ENCODE measurements around the gene GPR55.

The GPR55 gene

DNA sequence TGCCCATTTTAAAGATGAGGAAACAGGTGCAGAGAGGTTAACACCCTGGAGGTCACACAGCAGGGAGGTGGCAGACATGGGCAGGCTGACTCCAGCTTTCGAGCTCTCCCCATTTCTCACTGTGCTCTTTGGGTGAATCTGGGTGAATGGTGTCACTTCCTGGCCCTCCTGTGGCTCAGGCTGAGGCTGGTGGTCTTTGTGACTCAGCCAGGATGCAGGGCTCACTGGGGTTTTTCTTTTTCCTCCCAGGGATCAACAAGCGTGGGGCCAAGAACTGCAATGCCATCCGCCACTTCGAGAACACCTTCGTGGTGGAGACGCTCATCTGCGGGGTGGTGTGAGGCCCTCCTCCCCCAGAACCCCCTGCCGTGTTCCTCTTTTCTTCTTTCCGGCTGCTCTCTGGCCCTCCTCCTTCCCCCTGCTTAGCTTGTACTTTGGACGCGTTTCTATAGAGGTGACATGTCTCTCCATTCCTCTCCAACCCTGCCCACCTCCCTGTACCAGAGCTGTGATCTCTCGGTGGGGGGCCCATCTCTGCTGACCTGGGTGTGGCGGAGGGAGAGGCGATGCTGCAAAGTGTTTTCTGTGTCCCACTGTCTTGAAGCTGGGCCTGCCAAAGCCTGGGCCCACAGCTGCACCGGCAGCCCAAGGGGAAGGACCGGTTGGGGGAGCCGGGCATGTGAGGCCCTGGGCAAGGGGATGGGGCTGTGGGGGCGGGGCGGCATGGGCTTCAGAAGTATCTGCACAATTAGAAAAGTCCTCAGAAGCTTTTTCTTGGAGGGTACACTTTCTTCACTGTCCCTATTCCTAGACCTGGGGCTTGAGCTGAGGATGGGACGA is 47.1 kb downstream of the GPR55 start:
- peak in 14 of 42 donors; percentile 5 to 38 (median 14) for DNase-seq

GRCh38 chr2:230877116-230877758 is 47.8 kb downstream of the GPR55 start:
- intact Hi-C loops (cut with DNase I): no loop called here
- DNase-seq: peak in 12 of 42 donors; percentile 1 to 30 (median 10)

More for the DNA sequence above, 47.1 kb downstream of the GPR55 start:
- intact Hi-C loops (cut with DNase I): no loop called here

DNA sequence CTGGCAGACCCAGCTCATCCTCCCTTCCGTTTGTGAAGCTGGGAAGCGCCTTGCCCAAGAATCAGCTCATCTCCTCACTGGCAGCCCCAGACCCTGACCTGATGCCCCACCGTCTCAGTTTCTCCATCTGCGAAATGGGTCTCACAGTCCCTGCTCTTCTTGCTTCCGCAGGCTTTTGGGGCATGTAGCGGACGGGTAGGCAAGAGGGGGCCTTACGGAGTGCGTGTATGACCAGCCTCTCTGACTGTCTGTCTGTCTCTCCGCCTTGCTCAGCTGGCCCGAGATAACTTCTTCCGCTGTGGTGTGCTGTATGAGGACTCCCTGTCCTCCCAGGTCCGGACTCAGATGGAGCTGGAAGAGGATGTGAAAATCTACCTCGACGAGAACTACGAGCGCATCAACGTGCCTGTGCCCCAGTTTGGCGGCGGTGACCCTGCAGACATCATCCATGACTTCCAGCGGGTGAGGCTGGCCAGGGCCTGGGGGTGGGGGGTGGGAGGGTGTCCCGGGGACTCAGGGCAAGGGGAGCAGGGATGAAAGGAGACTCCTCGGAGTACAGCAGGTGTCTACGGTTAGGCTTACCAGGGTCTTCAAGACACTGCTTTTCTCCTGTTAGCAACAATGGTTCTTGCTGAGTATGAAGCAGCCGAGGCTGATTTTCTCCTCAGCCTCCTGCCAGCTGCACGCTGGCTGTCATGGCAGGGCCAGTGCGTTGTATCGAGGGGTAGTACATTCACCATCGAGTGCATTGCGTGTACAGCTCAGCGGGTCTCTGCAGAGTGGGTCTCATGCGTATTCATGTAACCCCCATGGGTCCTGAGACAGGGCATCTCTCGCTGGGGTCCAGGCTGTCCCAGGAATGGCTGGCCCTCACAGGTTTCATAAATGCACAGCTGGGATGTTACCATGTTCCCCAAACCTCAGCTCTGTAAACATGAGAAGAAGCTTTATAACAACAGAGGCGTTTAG is 49.4 kb downstream of the GPR55 start:
- intact Hi-C loops (cut with DNase I): no loop called here
- DNase-seq: peak in 6 of 42 donors; percentile 1 to 27 (median 6)

GRCh38 chr2:230874876-230875275 is 50.2 kb downstream of the GPR55 start:
- DNase-seq: peak in 4 of 42 donors; percentile 4 to 25 (median 18)
- intact Hi-C loops (cut with DNase I): no loop called here

- intact Hi-C loops (cut with DNase I): no loop called here
- DNase-seq: peak in 8 of 42 donors; percentile 2 to 34 (median 16)
Measured at GRCh38 chr2:230874456-230874855, 50.6 kb downstream of the GPR55 start.

DNA sequence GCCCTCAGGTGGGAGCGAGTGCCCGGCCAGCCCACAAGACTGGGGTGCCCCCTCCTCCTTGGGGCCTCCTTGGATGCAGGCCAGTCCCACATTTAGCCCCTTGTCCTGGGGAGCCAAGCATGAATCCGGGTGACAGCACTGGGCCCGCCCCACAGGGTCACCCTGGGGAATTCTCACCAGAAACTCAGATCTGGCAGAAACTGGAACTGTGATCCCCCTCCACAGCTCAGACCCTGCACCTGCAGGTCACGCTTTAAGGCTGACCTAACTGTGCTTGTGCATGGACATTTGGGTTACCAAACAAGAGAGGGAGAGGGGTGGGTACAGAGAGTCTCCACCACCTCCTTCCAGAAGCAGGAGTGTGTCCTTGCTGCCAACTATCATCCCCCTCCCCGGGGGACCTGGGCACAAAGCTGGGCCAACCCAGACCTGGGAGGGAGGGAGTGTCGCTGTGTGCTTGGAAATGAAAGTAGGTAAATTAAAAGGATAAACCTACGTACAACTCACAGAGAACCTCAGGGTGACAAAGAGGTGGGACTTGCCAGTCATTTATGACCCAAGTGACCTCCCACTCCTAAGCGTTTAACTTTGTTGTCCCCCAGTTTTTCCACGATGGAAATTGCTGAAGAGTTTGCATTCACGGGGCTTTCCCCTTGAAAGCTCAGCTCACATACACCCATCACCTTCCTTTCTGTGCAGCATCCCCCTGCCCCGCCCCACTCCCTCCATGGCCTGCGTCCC is 51.2 kb downstream of the GPR55 start:
- peak in 7 of 42 donors; percentile 7 to 34 (median 18) for DNase-seq
- intact Hi-C loops (cut with DNase I): no loop called here

DNA sequence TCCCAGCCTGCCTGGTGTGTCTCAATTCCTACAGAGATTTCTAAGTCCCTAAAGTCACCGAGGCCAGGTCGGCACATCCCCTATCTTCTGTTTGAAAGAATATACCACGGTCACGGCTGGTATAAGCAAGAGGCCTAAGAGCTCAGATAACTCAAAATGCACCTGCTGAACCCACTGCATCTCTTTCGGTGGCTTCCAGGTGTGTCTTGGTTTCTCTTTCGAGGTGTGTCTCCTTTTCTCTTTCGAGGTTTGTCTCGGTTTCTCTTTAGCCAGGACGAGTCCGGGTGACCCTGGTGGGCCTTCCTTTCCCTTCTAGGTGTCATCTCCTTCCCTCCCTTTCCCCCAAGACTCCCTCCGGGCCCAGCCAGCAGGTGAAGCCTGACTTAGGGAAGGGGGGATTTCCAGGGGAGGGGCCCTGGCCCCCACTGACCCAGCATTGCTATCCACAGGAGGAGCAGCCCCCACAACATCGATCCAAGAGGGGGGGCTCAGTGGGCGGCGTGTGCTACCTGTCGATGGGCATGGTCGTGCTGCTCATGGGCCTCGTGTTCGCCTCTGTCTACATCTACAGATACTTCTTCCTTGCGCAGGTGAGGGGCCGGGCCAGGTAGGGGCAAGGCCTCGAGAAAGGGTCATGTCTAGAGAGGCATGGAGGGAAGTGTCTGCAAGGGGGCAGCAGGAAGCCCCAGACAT is 51.9 kb downstream of the GPR55 start:
- DNase-seq: peak in 5 of 42 donors; percentile 6 to 22 (median 8)
- intact Hi-C loops (cut with DNase I): no loop called here

DNA sequence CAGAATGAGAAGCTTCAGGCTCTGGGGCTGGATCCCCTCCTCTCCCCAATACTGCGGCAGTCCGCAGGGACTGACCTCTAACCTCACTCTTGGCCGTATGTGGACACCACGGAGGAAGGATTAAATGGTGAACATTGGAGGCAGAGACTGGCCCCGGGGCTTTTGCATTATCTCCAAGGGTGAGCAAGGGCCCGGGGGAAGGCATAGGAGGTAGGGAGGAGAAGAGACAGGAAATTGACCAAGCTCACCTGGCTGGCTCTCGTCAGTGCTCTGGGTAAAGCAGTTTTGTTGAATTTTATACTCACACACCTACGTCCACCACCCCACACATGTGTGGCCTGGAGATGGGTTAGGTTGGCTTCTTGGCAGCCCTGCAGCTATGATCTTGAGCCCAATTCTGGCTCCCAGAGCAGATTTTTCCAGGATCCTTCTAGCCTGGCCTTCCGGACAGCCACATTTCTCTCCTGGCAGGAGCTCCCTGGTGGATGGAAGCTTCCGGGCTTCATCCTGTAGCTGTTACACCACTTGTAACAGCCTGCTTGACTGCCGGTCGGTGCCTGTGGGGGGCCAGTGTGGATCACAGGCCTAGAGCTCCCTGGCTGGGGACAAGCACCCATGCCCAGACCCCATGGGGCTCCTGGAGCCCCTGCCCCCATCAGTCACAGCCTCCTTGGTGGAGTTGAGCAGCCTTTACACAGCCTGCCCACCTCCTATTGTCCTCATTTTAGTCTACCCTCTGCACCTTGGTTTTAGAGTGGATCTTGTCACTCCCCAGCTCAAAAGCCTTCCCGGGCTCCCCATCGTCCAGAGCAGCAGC is 52.7 kb downstream of the GPR55 start:
- intact Hi-C loops (cut with DNase I): no loop called here
- DNase-seq: peak in 10 of 42 donors; percentile 6 to 44 (median 25)

- peak in 10 of 42 donors; percentile 6 to 37 (median 26) for DNase-seq
- intact Hi-C loops (cut with DNase I): no loop called here
Measured at GRCh38 chr2:230871361-230872150, 53.5 kb downstream of the GPR55 start.

DNA sequence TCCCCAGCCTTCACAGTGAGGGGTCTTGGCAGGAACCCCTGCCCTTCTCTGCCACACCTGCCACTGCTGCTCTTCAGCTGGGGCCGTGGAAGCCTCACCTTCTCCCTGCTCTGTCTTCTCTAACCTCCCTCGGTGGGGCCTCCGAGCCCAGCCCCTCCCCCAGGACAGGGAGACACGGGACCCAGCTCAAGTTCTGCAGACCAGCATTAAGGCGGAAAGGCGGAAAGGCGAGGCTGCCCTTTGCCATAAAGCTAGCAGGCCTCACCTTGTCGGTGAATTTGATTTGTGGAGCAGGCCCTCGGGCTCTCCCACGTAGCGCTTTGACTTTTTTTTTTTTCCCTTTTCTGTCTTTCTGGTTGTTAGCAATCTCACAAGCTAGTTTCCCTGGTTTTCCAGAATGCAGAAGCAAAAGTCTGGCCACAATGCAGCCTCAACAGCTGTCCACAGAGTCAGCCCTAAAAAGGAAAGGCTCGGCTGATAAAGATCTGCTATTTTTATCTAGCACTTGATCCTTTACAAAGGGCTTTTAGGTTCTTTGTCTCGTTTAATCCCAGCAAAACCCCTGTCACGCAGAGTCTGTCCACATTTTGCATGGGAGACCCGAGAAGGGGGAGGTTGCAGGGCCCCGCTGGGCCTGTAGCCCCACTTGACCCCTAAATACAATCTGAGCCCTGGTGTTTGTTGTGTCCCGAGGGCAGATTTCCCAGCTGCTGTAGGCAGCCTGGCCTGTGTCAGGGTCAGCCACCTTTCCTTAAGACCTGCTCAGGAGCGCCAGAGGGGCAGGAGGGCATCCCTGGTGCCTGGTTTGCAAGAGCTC is 54.3 kb downstream of the GPR55 start:
- intact Hi-C loops (cut with DNase I): no loop called here
- peak in 10 of 42 donors; percentile 10 to 61 (median 42) for DNase-seq

DNA sequence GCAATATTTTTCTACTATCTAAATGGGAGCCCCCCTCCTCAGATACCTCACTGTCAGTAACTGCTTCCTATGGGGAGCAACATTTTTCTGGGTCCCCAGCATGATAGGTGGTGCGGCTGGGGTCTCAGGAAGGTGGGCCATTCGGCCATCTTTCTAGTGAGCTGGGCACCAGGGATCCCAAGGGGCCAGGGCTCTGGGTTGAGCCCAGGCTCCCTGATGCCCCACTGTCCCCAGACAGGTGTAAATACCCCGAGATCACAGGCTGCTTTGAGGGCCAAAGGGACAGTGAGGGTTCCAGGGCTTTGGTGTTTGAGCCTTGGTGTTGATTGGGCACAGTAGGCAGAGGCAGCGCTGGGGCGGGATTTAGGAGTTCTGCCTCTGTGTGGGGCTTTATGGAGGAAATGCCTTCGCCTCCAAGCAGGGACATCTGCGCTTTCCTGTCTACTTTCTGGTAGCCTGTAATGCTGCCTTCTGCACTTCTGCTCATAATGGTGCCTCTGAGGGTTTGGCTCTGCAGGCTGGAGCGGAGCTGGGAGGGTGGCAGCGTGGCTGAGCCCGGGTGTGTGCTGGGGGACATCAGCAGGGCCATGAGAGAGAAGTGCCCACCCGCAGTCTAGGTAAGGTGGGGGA is 55.0 kb downstream of the GPR55 start:
- DNase-seq: peak in 8 of 42 donors; percentile 9 to 46 (median 32)
- intact Hi-C loops (cut with DNase I): loop anchor here (10.0 kb wide), 1 partner anchor 185 kb away; the partner anchor contains the start of gene PSMD1

DNA sequence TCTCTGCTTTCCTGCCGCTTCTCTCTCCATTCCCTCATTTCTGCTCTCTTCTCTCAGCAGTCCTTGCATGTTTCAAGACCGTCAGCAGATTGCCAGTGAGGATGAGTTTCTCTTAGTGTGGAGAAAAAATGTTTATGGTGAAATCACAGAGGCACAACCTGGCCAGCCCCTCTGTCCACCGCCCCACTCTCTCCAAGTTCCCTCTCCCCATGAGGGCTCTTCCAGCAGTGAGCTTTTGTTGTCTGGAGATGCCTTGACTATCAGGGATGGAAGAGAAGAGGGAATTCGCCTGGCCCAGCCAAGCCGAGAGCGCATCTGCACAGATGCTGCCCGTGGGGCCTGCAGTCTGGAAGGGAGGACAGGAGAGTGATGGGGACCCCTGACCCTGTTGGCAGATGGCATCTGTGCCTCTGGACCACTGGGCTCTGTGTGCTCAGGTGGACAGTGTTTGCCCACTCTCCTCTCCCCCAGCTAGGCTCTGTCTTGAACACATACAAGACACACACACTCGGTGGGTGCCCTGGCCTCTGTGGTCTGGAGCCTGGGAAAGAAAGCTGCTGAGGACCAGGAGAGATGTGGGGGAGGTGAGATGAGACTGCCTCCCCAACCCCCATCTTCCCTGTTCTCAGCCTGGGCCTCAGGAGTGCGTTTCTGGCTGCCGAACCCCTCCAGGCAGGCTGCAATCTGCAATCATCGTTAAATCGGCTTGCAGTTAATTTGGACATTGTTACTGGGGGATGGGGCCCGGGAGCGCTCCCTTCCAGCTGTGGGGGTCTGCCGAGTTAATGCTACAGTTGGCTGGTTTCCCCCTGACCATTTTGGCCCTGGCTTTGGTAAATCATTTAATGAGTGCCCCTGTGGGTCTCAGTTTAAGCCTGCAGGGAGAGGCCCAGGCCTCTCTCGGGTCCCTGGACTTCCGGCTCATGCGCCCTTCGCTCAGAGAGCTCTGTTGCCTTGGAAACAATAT is 55.8 kb downstream of the GPR55 start:
- DNase-seq: peak in 5 of 42 donors; percentile 16 to 51 (median 33)
- intact Hi-C loops (cut with DNase I): loop anchor here (10.0 kb wide), 1 partner anchor 186 kb away; the partner anchor contains the start of gene PSMD1

Measured in head of caudate nucleus (tissue), 42 donors.